Jurkat, Clone E6-1 (cell line): ENCODE measurements around the gene STXBP1. TPM values are rescaled to one million over a fixed set of nuclear protein-coding genes. Genes with fewer than 3 reads are reported as not detected.

Experiments used
- DNase-seq: peaks from one replicate; pipeline ENCODE4 v3.0.0-alpha.2; 2011; ENCODE audit warnings: low read depth, low spot score
- H3K4me3 ChIP-seq: 2 replicates; pipeline ENCODE4 v1.5.1; 2011; ENCODE audit warnings: mild to moderate bottlenecking, low read length, control low read depth, moderate library complexity
- polyA plus RNA-seq: library from polyadenylated mRNA; unstranded; fragments of >200 nt; gene quantifications from one replicate; pipeline ENCODE4 v1.2.1, GENCODE V29; 2012; ENCODE audit warnings: missing spikeins; ENCODE audit not compliant: insufficient read length, insufficient read depth

Gene STXBP1
- polyA plus RNA-seq: 50.2 TPM

DNA sequence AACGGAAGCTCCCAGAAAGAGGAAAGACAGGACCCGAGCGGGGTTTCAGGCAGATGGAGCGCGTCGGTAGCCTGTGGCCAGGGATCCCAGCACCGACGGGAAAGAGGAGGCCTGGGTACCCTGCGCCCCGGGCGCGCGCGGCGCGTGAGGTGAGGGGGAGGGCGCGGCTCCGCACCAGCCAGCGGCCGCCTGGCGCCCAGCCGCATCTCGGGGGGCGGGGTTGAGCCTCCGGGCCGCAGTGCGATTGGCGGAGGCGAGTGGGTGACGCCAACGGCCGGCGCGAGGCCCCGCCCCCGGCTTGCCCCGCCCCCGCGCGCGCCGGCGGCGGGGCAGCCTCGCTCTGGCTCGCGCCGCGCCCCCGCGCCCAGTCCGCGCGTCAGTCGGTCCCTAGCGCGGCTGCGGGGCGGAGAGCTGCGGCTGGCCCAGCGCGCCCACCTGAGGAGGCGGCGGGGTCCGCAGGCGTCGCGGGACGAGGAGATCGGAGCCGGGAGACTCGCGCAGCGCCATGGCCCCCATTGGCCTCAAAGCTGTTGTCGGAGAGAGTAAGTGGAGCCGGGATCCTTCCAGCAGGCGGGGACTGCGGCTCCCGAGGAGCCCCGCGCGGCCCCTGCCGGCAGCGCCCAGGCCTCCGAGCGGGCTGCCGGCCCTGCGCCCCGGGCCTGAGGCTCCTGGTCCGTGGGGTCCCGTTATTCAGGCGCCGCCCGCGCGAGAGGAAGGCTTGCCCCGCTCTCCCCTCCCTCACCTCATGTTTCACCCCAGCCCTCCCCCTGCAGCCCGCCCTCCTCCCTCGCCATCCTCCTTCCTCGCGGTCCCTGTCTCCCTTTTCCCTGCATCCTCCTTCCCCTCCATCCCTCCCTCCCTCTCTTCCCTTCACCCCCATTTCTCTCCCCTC, at the start of gene STXBP1:
Gene STXBP1, plus strand, starts transcription at position 379 of the 892 bp plus-strand sequence. Its CDS starts 127 bp downstream, at position 506.
- H3K4me3 ChIP-seq: peak within 1 kb of the TSS; percentile 64
- peak; percentile 69 for DNase-seq

- no peak for DNase-seq
- no peak overlapping the region for H3K4me3 ChIP-seq
Observed at GRCh38 chr9:127562279-127562796, 49.7 kb upstream of the STXBP1 start.

DNA sequence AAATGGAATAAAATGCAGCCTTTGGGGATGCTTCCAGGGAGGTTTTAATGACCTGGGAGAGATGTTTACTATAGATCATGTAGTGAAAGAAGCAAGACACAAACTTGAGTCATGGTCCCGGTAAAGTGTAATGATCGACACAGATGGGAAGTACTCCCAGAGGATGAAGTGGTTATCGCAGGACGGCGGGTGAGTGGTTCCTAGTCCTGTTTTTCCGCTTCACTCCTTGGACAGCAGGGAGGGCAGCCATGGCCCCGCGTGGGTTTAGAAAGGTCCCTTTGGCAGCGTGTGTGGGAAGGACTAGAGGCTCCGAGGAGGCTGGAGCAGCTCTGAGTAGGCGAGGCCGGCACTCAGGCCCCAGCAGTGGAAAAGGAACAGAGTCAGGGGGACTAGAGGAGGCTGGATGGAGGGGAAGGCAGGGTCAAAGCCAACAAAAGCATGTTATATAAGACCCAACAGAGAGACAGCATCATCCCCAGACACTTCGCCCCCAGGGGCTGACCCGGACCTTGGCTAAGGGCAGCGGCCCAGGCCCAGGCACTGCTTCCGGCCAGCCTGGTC, 49.2 kb upstream of the STXBP1 start:
- DNase-seq: no peak
- no peak overlapping the region for H3K4me3 ChIP-seq

GRCh38 chr9:127563579-127563978, 48.5 kb upstream of the STXBP1 start:
- no peak overlapping the region for H3K4me3 ChIP-seq
- DNase-seq: no peak

DNA sequence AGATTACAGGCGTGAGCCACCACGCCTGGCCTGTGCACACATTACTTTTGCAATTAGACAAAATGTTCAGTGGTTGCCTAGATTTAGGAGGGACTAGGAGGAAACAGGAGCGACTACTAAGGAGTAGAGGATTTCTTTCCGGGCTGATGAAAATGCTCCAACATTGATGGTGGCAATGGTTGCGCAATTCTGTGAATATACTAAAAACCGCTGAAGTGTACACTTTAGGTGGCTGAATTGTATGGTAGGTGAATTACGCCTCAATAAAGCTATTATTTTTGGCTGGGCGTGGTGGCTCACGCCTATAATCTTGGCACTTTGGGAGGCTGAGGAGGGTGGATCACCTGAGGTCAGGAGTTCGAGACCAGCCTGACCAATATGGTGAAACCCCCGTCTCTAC, 46.8 kb upstream of the STXBP1 start:
- H3K4me3 ChIP-seq: no peak overlapping the region
- no peak for DNase-seq

DNA sequence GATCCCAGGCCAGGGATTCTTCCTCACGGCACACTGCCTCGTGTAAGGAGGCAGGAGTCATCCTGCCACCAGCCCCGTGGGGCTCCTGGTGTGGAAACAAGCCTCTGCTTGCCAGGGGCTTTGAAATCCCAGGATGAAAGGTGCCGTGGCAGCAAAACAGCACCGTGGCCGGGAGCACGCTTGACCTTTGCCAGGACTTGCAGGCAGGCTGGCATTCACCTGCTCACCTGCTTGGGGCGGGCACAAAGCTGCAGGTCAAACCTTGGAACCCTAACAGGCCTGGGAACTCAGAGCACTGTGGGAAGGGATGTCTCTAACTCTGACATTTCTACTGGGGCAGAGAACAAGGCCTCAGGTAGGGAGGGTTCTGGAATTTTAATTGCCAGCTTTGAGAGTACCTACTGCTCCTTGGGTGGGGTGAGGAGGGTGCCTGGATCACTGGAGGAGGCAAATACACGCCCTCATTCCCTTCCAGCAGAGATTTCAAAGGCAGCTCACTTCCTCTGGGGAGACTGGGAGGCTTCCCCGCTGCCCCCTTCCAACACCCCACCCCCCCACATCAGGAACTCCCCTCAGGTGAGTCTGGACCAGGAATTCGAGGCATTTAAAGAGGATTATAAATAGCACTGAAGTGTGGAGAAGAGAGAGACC, 45.6 kb upstream of the STXBP1 start:
- no peak for DNase-seq
- H3K4me3 ChIP-seq: no peak overlapping the region

DNA sequence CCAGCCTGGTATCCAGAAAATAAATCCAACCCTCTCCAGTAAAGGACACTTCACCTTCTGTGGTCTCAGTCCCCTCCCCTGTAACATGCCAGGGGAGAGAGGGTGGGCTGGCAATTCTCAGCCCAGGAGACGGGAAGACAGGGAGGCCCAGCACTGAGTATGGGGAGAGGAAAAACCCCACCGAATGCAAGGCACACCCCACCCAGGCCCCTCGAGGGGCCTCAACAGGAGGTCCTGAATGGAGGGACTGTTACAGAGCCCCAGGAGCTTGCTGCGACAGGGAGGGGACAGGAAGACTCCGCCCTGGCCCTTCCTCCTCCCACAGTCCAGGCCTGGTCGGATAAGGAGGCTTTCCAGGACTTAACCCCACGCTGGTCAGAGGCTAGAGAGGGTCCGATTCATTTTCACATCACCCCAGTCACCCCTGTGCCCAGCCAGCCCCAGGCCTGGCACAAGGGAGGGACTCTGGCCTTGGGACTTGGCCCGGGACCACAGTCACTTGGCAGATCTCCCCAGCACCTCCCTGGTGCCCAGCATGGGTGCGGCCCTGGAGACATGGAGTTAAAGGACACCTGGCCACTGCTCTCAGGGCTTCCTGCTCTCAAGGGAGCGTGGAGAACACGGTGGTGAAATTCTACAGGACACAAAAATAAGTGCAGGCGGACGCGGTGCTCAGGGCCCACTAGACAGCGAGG, 44.9 kb upstream of the STXBP1 start:
- H3K4me3 ChIP-seq: no peak overlapping the region
- DNase-seq: no peak

DNA sequence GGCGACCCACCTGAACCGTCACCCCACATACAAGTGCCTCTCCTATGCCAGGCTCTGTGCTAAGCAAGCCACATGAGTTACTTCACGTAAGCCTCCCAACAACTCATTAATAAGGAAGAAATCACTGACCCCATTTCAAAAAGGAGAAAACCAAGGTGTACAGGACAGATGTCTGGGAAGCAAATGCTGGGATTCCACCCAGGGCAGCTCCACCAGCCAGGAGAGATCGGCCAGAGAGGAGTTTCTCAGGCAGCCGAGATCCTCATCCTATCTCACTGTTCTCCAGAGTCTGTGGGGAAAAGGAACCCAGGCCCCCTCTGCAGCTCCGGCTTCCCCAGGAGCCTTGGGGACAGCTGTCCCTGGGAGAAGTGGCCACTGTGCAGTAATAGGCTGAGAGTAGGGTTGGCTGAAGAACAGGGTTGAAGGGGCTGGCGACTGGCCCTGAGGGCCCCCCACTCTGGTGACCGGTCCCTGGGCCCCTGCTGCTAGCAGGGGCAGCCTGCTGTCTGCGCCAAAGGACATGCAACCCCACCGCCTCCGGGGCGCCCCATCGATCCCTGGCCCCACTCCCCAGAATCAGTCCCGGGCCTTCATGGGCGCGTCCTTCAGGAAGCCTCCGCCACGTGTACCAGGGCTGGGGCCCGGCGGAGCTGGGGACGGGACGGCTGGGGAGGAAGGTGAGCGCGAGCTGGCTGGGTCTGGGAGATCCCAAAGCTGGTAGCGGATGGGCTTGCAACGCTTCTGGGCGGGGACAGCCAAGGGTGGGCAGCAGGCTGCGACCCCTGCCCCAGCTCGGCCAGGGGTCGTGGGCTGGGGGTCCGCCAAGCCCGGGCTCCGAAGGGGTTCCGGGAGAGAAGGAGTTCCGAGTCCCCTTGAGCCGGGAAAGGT, 44.1 kb upstream of the STXBP1 start:
- DNase-seq: no peak
- peak overlapping the region; percentile 43 for H3K4me3 ChIP-seq

DNA sequence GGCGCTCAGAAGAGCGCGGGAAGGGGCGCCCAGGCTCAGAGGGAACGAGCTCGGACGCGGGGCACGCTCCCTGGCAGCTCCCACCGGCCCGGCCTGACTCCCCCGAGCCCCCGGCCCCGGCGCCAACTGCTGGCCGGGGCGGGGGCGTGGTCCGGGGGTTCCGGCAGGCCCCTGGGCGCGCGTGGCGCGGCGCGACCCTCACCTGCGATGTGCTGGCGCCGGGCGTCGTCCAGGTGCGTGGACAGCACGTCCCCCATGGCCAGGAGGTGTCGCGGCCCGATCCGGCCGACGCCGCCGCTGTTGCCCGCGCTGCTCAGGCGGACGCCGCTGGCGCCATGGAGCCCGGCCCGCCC, 43.5 kb upstream of the STXBP1 start:
- H3K4me3 ChIP-seq: peak overlapping the region; percentile 43
- DNase-seq: no peak

DNA sequence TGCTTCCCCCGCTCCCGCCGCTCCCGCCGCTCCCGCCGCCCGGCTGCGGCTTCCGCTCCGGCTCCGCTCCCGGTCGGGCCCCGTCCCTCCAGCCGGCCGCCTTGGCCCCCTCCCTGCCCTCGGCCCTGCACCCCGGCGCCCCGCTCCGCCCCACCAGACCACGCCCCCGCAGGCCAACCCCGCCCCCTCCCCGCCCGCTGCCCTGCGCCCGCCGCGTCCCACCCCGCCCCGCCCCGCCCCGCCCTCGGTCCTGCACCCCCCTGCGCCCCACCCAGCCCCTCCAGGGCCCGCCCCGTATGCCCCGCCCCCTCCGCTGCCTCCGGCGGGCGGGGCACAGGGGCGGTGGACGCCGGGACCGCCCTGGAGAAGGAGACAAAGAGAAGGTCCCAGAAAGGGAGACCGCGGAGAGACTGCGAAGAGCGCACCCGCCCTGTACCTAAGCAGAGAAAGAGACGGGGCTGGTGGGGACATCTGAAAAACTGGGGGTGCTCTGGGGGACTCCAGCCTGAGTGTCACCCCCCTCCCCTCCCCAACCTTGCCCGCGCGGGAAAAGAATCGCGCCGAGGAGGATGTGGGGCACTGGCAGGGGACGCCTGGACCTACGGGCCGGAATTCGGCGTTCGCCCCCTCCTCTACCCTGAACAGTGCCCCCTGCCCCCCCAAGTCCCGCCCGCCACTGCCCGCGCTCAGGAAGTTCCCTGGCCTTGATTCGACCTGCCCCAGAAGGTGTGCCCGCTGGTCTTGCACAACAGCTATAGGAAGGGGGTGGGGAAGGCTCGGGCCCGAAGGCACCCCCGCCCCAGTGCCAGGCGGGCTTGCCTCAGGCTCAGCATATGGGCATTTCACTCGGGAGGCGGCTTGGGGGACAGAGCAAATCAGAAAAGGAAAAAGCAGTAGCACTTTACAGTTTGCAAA, 42.8 kb upstream of the STXBP1 start:
- H3K4me3 ChIP-seq: peak overlapping the region; percentile 72

GRCh38 chr9:127569886-127570401, 42.1 kb upstream of the STXBP1 start:
- DNase-seq: peak; percentile 69
- peak overlapping the region; percentile 72 for H3K4me3 ChIP-seq

More for the DNA sequence above, 42.8 kb upstream of the STXBP1 start:
- DNase-seq: peak; percentile 66

GRCh38 chr9:127570533-127571111, 41.5 kb upstream of the STXBP1 start:
- H3K4me3 ChIP-seq: no peak overlapping the region
- DNase-seq: no peak

- no peak for DNase-seq
- no peak overlapping the region for H3K4me3 ChIP-seq
Observed at GRCh38 chr9:127571971-127572370, 40.1 kb upstream of the STXBP1 start.

DNA sequence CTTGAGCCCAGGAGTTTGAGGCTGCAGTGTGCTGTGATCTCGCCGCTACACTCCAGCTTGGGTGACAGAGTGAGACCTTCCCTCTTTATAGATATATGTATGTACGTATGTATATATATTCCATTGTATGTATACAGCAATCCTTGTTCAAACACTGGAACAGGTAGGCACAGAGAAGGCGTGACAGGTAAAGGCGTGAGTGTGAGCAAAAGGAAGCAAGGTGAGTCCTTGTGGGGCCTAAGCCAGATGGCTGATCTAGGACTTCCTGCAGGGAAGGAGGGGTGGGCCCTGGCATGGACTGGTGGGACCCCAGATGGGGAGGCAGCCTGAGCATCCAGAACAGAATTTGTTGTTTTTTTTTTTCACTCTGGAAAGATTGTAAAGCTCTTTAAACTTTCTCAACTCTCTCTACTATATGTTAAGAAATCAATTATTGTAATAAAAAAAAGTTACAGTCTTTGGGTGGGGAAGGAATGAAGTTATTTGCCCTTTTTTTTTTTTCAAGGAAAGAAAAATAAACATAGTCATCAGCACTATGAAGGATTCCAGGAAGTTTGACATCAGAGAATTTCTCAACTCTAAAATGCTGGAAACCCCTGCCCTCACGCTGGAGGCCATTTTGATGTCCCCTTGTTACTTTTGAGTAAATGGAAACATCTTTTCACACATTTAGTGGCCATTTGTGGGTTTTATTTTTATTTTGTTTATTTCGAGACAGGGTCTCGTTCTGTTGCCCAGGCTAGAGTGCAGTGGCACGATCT, 38.9 kb upstream of the STXBP1 start:
- H3K4me3 ChIP-seq: no peak overlapping the region
- DNase-seq: no peak

- H3K4me3 ChIP-seq: no peak overlapping the region
- no peak for DNase-seq
Observed at GRCh38 chr9:127574072-127574993, 37.7 kb upstream of the STXBP1 start.
